Stomach (tissue), 9 donors: Measurements from ENCODE around the gene LAGE3. TPM values are rescaled to one million over a fixed set of nuclear protein-coding genes. Genes with fewer than 3 reads are reported as not detected.

Source experiments
- DNase-seq, 2 donors: peaks; one replicate each; pipeline versions ENCODE4 v3.0.0 to v3.0.0-alpha.2; 2013 to 2019
- H3K27ac ChIP-seq, 5 donors: fragments of 200-600 bp in 4 of 5; sonication (generic) in 4 of 5; one replicate each; pipeline ENCODE4 v1.5.1; 2013 to 2019; ENCODE audit warnings: mild to moderate bottlenecking in 1 of 5, moderate library complexity in 1 of 5
- H3K27me3 ChIP-seq, 3 donors: fragments of 200-600 bp; sonication (generic); one replicate each; pipeline ENCODE4 v1.5.1; 2017 to 2019; ENCODE audit warnings: mixed run types in 1 of 3
- H3K36me3 ChIP-seq, 4 donors: fragments of 200-600 bp; sonication (generic); 1 replicate in 3 of 4; 2 replicates in 1 of 4; pipeline ENCODE4 v1.5.1; 2016 to 2019
- H3K4me1 ChIP-seq, 4 donors: fragments of 200-600 bp; sonication (generic); one replicate each; pipeline ENCODE4 v1.5.1; 2016 to 2019
- H3K4me3 ChIP-seq, 4 donors: fragments of 200-600 bp; sonication (generic) in 3 of 4; one replicate each; pipeline ENCODE4 v1.5.1; 2016 to 2019; ENCODE audit warnings: mild to moderate bottlenecking in 1 of 4
- H3K9me3 ChIP-seq, 4 donors: fragments of 200-600 bp; sonication (generic); one replicate each; pipeline ENCODE4 v1.5.1; 2016 to 2019
- CTCF ChIP-seq, 7 experiments: fragments of 450-650 bp in 4 of 7; fragments of 200-600 bp in 3 of 7; sonication (generic) in 3 of 7; IDR thresholded peaks; one replicate each; pipeline ENCODE4 v1.5.1; 2016 to 2019; ENCODE audit warnings: antibody characterized with exemption in 7 of 7, control low read depth in 2 of 7, mild to moderate bottlenecking in 1 of 7
- EP300 ChIP-seq: sonication (generic); formaldehyde crosslinking; IDR thresholded peaks from one replicate; pipeline ENCODE4 v1.6.1; 2017; ENCODE audit warnings: antibody characterized with exemption
- POLR2A ChIP-seq, 4 donors: fragments of 450-650 bp; IDR thresholded peaks; one replicate each; pipeline ENCODE4 v1.6.1; 2016; ENCODE audit warnings: antibody characterized with exemption in 4 of 4, control low read depth in 2 of 4, mild to moderate bottlenecking in 1 of 4, moderate library complexity in 1 of 4
- POLR2AphosphoS5 ChIP-seq, 3 donors: sonication (generic); formaldehyde crosslinking; IDR thresholded peaks; one replicate each; pipeline ENCODE4 v1.6.1; 2016; ENCODE audit warnings: antibody characterized with exemption in 3 of 3
- WGBS, 5 donors: extraction: QIAGEN DNeasy Blood & Tissue Kit in 3 of 5; methylation state at CpG; one replicate each; pipeline versions ENCODE4 v1.1.5 to v1.1.7; 2013 to 2018; 5-methylcytosine and 5-hydroxymethylcytosine counted together
- intact Hi-C: fragments of 100-400 bp; cut with DNase I; formaldehyde crosslinking; loops from one replicate; pipeline ENCODE4 v1.15.1; 2023; ENCODE audit warnings: low total_unique reads
- polyA plus RNA-seq, 3 donors: library from polyadenylated mRNA; stranded (reverse); fragments of 200-250 nt; gene quantifications; one replicate each; pipeline ENCODE4 v1.2.3, GENCODE V29; 2013
- small RNA-seq, 4 donors: library from RNA; depleted of rRNA; stranded (forward); fragments of <200 nt; gene quantifications; one replicate each; pipeline ENCODE3, GENCODE V24; 2016
- total RNA-seq, 5 donors: library from RNA; depleted of rRNA; stranded (reverse); fragments of >200 nt; gene quantifications; one replicate each; pipeline versions ENCODE4 v1.1.0 to v1.2.3, GENCODE V29; 2014 to 2016
- donor health status: healthy with polysubstance abuse.
- donor health status: Bipolar disorder and iron deficiency.
- donor health status: healthy.

LAGE3 gene
- total and polyA plus RNA-seq, 8 donors, result 2.7 to 29.0 (median 8.4) TPM; not detected in 1

- no peak for TF ChIP-seq EP300
- no peak for TF ChIP-seq POLR2AphosphoS5 (IDR thresholded peaks at IDR 0.05)
- no peak for TF ChIP-seq CTCF (IDR thresholded peaks at IDR 0.05)
- no peak for TF ChIP-seq POLR2A (IDR thresholded peaks at IDR 0.05)
- Histone ChIP-seq H3K36me3 (peaks cover 4 to 41% (median 35%) of the 10 kb centered on the region in 4 donors), H3K27me3 (no peaks in the 10 kb centered on the region), H3K9me3 (no peaks in the 10 kb centered on the region), H3K4me3 (peak overlapping the region in 1 of 4 donors; percentile 80), H3K4me1 (peaks cover 0 to 49% (median 31%) of the 10 kb centered on the region in 4 donors), H3K27ac (peak overlapping the region in 3 of 5 donors; percentile 26 to 53 (median 32))
- intact Hi-C loops, result no loop called here
- DNase-seq, result no peak
- 57 to 76% (median 68%) methylated on average over 6 of the region's 6 CpGs for WGBS, 5 donors
Measured at GRCh38 chrX:154430479-154430878, 48.6 kb downstream of the LAGE3 start.

GRCh38 chrX:154429711-154430110 is 49.4 kb downstream of the LAGE3 start:
- no peak for DNase-seq
- Histone ChIP-seq H3K4me3 (peak overlapping the region in 3 of 4 donors; percentile 69 to 80 (median 80)), H3K9me3 (no peaks in the 10 kb centered on the region), H3K4me1 (peaks cover 0 to 49% (median 31%) of the 10 kb centered on the region in 4 donors), H3K27ac (peak overlapping the region in 2 of 5 donors; percentile 81 to 84), H3K36me3 (peaks cover 4 to 33% (median 28%) of the 10 kb centered on the region in 4 donors), H3K27me3 (no peaks in the 10 kb centered on the region)
- intact Hi-C loops, result no loop called here
- TF ChIP-seq EP300, result no peak
- no peak for TF ChIP-seq POLR2AphosphoS5 (IDR thresholded peaks at IDR 0.05)
- no peak for TF ChIP-seq POLR2A (IDR thresholded peaks at IDR 0.05)
- WGBS, 5 donors, result 56 to 75% (median 67%) methylated on average over 2 of the region's 2 CpGs

- Histone ChIP-seq H3K27ac (peak within 1 kb of the TSS; percentile 80 to 89 (median 82)), H3K4me1 (peaks cover 0 to 49% (median 31%) of the 10 kb centered on the region in 4 donors), H3K4me3 (peak within 1 kb of the TSS; percentile 69 to 80 (median 76)), H3K36me3 (peaks cover 4 to 22% (median 17%) of the 10 kb centered on the region in 4 donors), H3K27me3 (no peaks in the 10 kb centered on the region), H3K9me3 (no peaks in the 10 kb centered on the region)
- DNase-seq, result peak; percentile 93 to 97
- TF ChIP-seq POLR2AphosphoS5 (IDR thresholded peaks at IDR 0.05) (peak; percentile 32 to 81 (median 68)), CTCF (IDR thresholded peaks at IDR 0.05) (peak in 1 of 7 experiments; percentile 1), EP300 (no peak)
- intact Hi-C loops, result no loop called here
- 8 to 41% (median 21%) methylated on average over 22 to 87 of the region's 87 CpGs for WGBS, 5 donors
Measured at GRCh38 chrX:154428176-154429171, 50.6 kb downstream of the LAGE3 start, which contains the start of gene ATP6AP1. Gene ATP6AP1 (plus strand): TSS chrX:154428677. CDS start chrX:154428693, 16 bp downstream.

Small RNA genes within 50 kb of the gene (small RNA-seq; reads per million reads assigned to genes)
- gene MIR6858 (0 to 0.47 (median 0.22) reads per million in 4 donors), gene RN7SL697P (0 reads per million in 4 donors)

Other genes starting within 250 kb of the LAGE3 start
- not detected for gene OPN1MW3, start 221.7 kb downstream of the LAGE3 start, total RNA-seq
- gene OPN1MW3, start 221.7 kb downstream of the LAGE3 start, polyA plus RNA-seq, result not detected
- gene TEX28, start 184.2 kb downstream of the LAGE3 start, total RNA-seq, result not detected
- not detected for gene TEX28, start 184.2 kb downstream of the LAGE3 start, polyA plus RNA-seq
- gene TKTL1, start 183.5 kb downstream of the LAGE3 start, total RNA-seq, result not detected
- not detected for gene TKTL1, start 183.5 kb downstream of the LAGE3 start, polyA plus RNA-seq
- 1,000 to 10,000 TPM in 4 of 5 donors, 100 to 1,000 TPM in 1; 638 to 3,511 (median 2,572) TPM for gene FLNA, start 104.6 kb downstream of the LAGE3 start, total RNA-seq
- 1,000 to 10,000 TPM in 1 of 3 donors, 100 to 1,000 TPM in 1, 10 to 100 TPM in 1; 89.2 to 1,461 (median 171) TPM for gene FLNA, start 104.6 kb downstream of the LAGE3 start, polyA plus RNA-seq
- gene EMD, start 100.0 kb downstream of the LAGE3 start, total RNA-seq, result 100 to 1,000 TPM in 1 of 5 donors, 10 to 100 TPM in 4; 24.2 to 117 (median 38.5) TPM
- 100 to 1,000 TPM in 1 of 3 donors, 10 to 100 TPM in 2; 62.9 to 135 (median 97.8) TPM for gene EMD, start 100.0 kb downstream of the LAGE3 start, polyA plus RNA-seq
- 1,000 to 10,000 TPM in 4 of 5 donors, 100 to 1,000 TPM in 1; 783 to 3,421 (median 2,020) TPM for gene RPL10, start 80.9 kb downstream of the LAGE3 start, total RNA-seq
- 1,000 to 10,000 TPM; 5,802 to 8,616 (median 6,179) TPM for gene RPL10, start 80.9 kb downstream of the LAGE3 start, polyA plus RNA-seq
- 10 to 100 TPM; 12.5 to 48.7 (median 26.3) TPM for gene DNASE1L1, start 70.0 kb downstream of the LAGE3 start, total RNA-seq
- gene DNASE1L1, start 70.0 kb downstream of the LAGE3 start, polyA plus RNA-seq, result 10 to 100 TPM; 15.9 to 18.2 (median 16.0) TPM
- 100 to 1,000 TPM in 2 of 5 donors, 10 to 100 TPM in 3; 12.7 to 202 (median 84.6) TPM for gene TAFAZZIN, start 67.7 kb downstream of the LAGE3 start, total RNA-seq
- gene TAFAZZIN, start 67.7 kb downstream of the LAGE3 start, polyA plus RNA-seq, result 10 to 100 TPM; 19.4 to 59.9 (median 21.8) TPM
- 10 to 100 TPM; 13.4 to 69.3 (median 26.6) TPM for gene ATP6AP1, start 50.6 kb downstream of the LAGE3 start, total RNA-seq
- gene ATP6AP1, start 50.6 kb downstream of the LAGE3 start, polyA plus RNA-seq, result 10 to 100 TPM; 16.8 to 49.6 (median 34.9) TPM
- gene GDI1, start 42.1 kb downstream of the LAGE3 start, total RNA-seq, result 100 to 1,000 TPM in 2 of 5 donors, 10 to 100 TPM in 3; 46.4 to 178 (median 93.3) TPM
- gene GDI1, start 42.1 kb downstream of the LAGE3 start, polyA plus RNA-seq, result 10 to 100 TPM; 45.7 to 61.8 (median 59.1) TPM
- gene FAM50A, start 35.1 kb downstream of the LAGE3 start, total RNA-seq, result 10 to 100 TPM; 16.7 to 79.4 (median 55.4) TPM
- gene FAM50A, start 35.1 kb downstream of the LAGE3 start, polyA plus RNA-seq, result 100 to 1,000 TPM in 2 of 3 donors, 10 to 100 TPM in 1; 82.2 to 162 (median 157) TPM
- gene PLXNA3, start 21.0 kb downstream of the LAGE3 start, total RNA-seq, result 100 to 1,000 TPM in 2 of 5 donors, 10 to 100 TPM in 2, 1 to 10 TPM in 1; 9.9 to 296 (median 35.5) TPM
- 1 to 10 TPM; 2.3 to 7.6 (median 6.0) TPM for gene PLXNA3, start 21.0 kb downstream of the LAGE3 start, polyA plus RNA-seq
- gene UBL4A, start 7.3 kb upstream of the LAGE3 start, total RNA-seq, result 10 to 100 TPM in 4 of 5 donors, 1 to 10 TPM in 1; 8.0 to 50.1 (median 19.8) TPM
- 10 to 100 TPM; 22.5 to 34.4 (median 32.1) TPM for gene UBL4A, start 7.3 kb upstream of the LAGE3 start, polyA plus RNA-seq
- 100 to 1,000 TPM in 1 of 5 donors, 10 to 100 TPM in 2, 1 to 10 TPM in 2; 4.9 to 175 (median 13.2) TPM for gene SLC10A3, start 11.3 kb upstream of the LAGE3 start, total RNA-seq
- 10 to 100 TPM in 2 of 3 donors, 1 to 10 TPM in 1; 9.5 to 16.7 (median 12.5) TPM for gene SLC10A3, start 11.3 kb upstream of the LAGE3 start, polyA plus RNA-seq
- gene FAM3A, start 37.0 kb upstream of the LAGE3 start, total RNA-seq, result 10 to 100 TPM; 21.9 to 34.4 (median 24.1) TPM
- gene FAM3A, start 37.0 kb upstream of the LAGE3 start, polyA plus RNA-seq, result 10 to 100 TPM; 36.3 to 61.7 (median 49.0) TPM
- 10 to 100 TPM; 10.3 to 41.7 (median 30.3) TPM for gene G6PD, start 67.6 kb upstream of the LAGE3 start, total RNA-seq
- 10 to 100 TPM; 15.6 to 22.7 (median 19.1) TPM for gene G6PD, start 67.6 kb upstream of the LAGE3 start, polyA plus RNA-seq
- gene IKBKG, start 68.3 kb upstream of the LAGE3 start, total RNA-seq, result 10 to 100 TPM in 3 of 5 donors, 1 to 10 TPM in 2; 7.6 to 22.6 (median 14.8) TPM
- 10 to 100 TPM; 16.8 to 24.3 (median 18.5) TPM for gene IKBKG, start 68.3 kb upstream of the LAGE3 start, polyA plus RNA-seq
- not detected for gene CTAG1A, start 105.9 kb upstream of the LAGE3 start, total RNA-seq
- gene CTAG1A, start 105.9 kb upstream of the LAGE3 start, polyA plus RNA-seq, result not detected
- not detected for gene CTAG1B, start 140.0 kb upstream of the LAGE3 start, total RNA-seq
- not detected for gene CTAG1B, start 140.0 kb upstream of the LAGE3 start, polyA plus RNA-seq
- not detected for gene CTAG2, start 174.3 kb upstream of the LAGE3 start, total RNA-seq
- 1 to 10 TPM in 1 of 3 donors, not detected in 2; 2.9 TPM for gene CTAG2, start 174.3 kb upstream of the LAGE3 start, polyA plus RNA-seq